ENCODE data around the gene ZCCHC8.
"Not testable (repeated sequence)": the region's sequence is repeated elsewhere in the genome, so short reads cannot be mapped to it uniquely, and the experiment has no call there.

The ZCCHC8 gene

GRCh38 chr12:122471324-122472226 is 29.2 kb downstream of the ZCCHC8 start:
- peak; percentile 56 to 68 for DNase-seq

GRCh38 chr12:122470576-122470975 is 30.2 kb downstream of the ZCCHC8 start:
- DNase-seq, result not testable (repeated sequence)

- DNase-seq, result not testable (repeated sequence)
Measured at GRCh38 chr12:122469856-122470255, 30.9 kb downstream of the ZCCHC8 start.

- DNase-seq, result no peak
Measured at GRCh38 chr12:122467983-122468382, 32.7 kb downstream of the ZCCHC8 start.

- peak; percentile 77 to 79 for DNase-seq
Measured at GRCh38 chr12:122464317-122465042, 36.3 kb downstream of the ZCCHC8 start.

GRCh38 chr12:122460641-122461040 is 40.1 kb downstream of the ZCCHC8 start:
- no peak for DNase-seq

- DNase-seq, result no peak
Measured at GRCh38 chr12:122460061-122460460, 40.7 kb downstream of the ZCCHC8 start.

- DNase-seq, result no peak
Measured at GRCh38 chr12:122459211-122459610, 41.5 kb downstream of the ZCCHC8 start.

- no peak for DNase-seq
Measured at GRCh38 chr12:122458105-122459035, 42.4 kb downstream of the ZCCHC8 start.

- DNase-seq, result no peak
Measured at GRCh38 chr12:122457627-122458026, 43.1 kb downstream of the ZCCHC8 start.

GRCh38 chr12:122454739-122455138 is 46.0 kb downstream of the ZCCHC8 start:
- DNase-seq, result no peak

- DNase-seq, result no peak
Measured at GRCh38 chr12:122454250-122454721, 46.4 kb downstream of the ZCCHC8 start.

GRCh38 chr12:122452701-122453285 is 47.9 kb downstream of the ZCCHC8 start:
- no peak for DNase-seq

GRCh38 chr12:122449317-122449716 is 51.4 kb downstream of the ZCCHC8 start:
- peak; percentile 56 for DNase-seq

- not testable (repeated sequence) for DNase-seq
Measured at GRCh38 chr12:122447825-122448224, 52.9 kb downstream of the ZCCHC8 start.

- not testable (repeated sequence) for DNase-seq
Measured at GRCh38 chr12:122446390-122446789, 54.3 kb downstream of the ZCCHC8 start.

GRCh38 chr12:122444071-122444470 is 56.7 kb downstream of the ZCCHC8 start:
- not testable (repeated sequence) for DNase-seq

- DNase-seq, result not testable (repeated sequence)
Measured at GRCh38 chr12:122438822-122439221, 61.9 kb downstream of the ZCCHC8 start.

GRCh38 chr12:122437656-122438121 is 63.0 kb downstream of the ZCCHC8 start:
- no peak for DNase-seq

- DNase-seq, result no peak
Measured at GRCh38 chr12:122435186-122435585, 65.5 kb downstream of the ZCCHC8 start.

- not testable (repeated sequence) for DNase-seq
Measured at GRCh38 chr12:122429043-122429442, 71.7 kb downstream of the ZCCHC8 start.

- no peak for DNase-seq
Measured at GRCh38 chr12:122427403-122427802, 73.3 kb downstream of the ZCCHC8 start.

All from inflammatory macrophage (primary cell).